WERI-Rb-1 (cell line): Measurements from ENCODE around the gene NUDT14.

Experiments used
- DNase-seq: peaks from one replicate; pipeline ENCODE4 v3.0.0-alpha.2; 2020
- H3K27ac ChIP-seq: fragments of 250-450 bp; sonication (Bioruptor Pico); 2 replicates; pipeline ENCODE4 v1.5.1; 2020; ENCODE audit warnings: mild to moderate bottlenecking, moderate library complexity
- H3K27me3 ChIP-seq: fragments of 250-450 bp; sonication (Bioruptor Pico); 2 replicates; pipeline ENCODE4 v1.5.1; 2021; ENCODE audit warnings: mild to moderate bottlenecking, low read depth, moderate library complexity; ENCODE audit not compliant: insufficient read depth, severe bottlenecking
- H3K36me3 ChIP-seq: fragments of 250-450 bp; sonication (Bioruptor Pico); 2 replicates; pipeline ENCODE4 v1.5.1; 2020; ENCODE audit warnings: mild to moderate bottlenecking, moderate library complexity
- H3K4me3 ChIP-seq: 2 replicates; pipeline ENCODE4 v1.5.1; 2011; ENCODE audit warnings: low read depth, mild to moderate bottlenecking, control low read depth, low read length
- H3K9me3 ChIP-seq: fragments of 250-450 bp; sonication (Bioruptor Pico); 2 replicates; pipeline ENCODE4 v1.5.1; 2021; ENCODE audit warnings: mild to moderate bottlenecking, moderate library complexity; ENCODE audit not compliant: severe bottlenecking
- CTCF ChIP-seq: IDR thresholded peaks from 2 replicates; pipeline ENCODE4 v1.5.1; 2011; ENCODE audit warnings: low read depth, mild to moderate bottlenecking, control low read depth, inconsistent platforms, low read length

NUDT14 gene

GRCh38 chr14:105135700-105136395 is 45.3 kb downstream of the NUDT14 start:
- H3K27me3 ChIP-seq, result no peaks in the 10 kb centered on the region
- DNase-seq, result no peak
- no peak overlapping the region for H3K4me3 ChIP-seq
- H3K27ac ChIP-seq, result no peak overlapping the region
- peaks cover 25% of the 10 kb centered on the region for H3K9me3 ChIP-seq
- H3K36me3 ChIP-seq, result peaks cover 13% of the 10 kb centered on the region
- TF ChIP-seq CTCF, result no peak

DNA sequence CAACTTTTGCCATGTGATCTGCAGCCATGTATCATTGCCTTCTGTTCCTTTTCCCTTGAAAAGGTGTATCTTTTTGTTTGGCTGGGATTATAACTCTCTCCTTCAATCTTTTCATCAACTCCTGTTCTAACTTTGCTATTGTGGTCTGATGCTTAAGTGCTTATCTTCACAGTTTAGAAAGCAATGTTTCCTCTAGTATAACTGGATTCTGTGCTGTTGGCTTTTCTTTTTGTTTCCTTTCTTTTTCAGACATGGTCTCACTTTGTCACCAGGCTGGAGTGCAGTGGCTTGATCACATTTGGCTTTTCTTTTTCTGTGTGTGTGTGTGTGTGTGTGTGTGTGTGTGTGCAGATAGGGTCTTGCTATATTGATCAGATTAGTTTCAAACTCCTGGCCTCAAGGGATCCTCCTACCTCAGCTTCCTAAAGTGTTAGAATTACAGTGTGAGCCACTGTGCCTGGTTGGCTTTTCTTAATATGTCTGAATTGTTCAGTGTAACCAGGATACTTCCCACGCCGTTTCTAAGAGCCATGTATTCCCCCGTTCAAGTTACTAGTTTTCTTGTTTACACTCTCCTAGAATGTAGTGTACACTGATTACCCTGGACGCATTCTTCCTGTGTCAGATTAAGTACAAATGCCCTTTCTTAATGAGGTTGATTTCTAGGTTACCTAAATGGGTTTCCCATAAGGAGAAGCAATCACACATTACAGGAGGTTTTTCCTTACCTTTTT is 48.0 kb downstream of the NUDT14 start:
- no peak overlapping the region for H3K27ac ChIP-seq

GRCh38 chr14:105131241-105131640 is 49.9 kb downstream of the NUDT14 start:
- no peak for TF ChIP-seq CTCF
- no peak for DNase-seq
- Histone ChIP-seq H3K27me3 (no peaks in the 10 kb centered on the region), H3K27ac (no peak overlapping the region), H3K9me3 (peaks cover 8% of the 10 kb centered on the region), H3K36me3 (no peaks in the 10 kb centered on the region), H3K4me3 (no peak overlapping the region)

More for the DNA sequence above, 48.0 kb downstream of the NUDT14 start:
- DNase-seq, result no peak
- no peaks in the 10 kb centered on the region for H3K36me3 ChIP-seq
- H3K27me3 ChIP-seq, result no peaks in the 10 kb centered on the region
- no peak overlapping the region for H3K4me3 ChIP-seq
- TF ChIP-seq CTCF, result no peak
- H3K9me3 ChIP-seq, result peaks cover 8% of the 10 kb centered on the region

DNA sequence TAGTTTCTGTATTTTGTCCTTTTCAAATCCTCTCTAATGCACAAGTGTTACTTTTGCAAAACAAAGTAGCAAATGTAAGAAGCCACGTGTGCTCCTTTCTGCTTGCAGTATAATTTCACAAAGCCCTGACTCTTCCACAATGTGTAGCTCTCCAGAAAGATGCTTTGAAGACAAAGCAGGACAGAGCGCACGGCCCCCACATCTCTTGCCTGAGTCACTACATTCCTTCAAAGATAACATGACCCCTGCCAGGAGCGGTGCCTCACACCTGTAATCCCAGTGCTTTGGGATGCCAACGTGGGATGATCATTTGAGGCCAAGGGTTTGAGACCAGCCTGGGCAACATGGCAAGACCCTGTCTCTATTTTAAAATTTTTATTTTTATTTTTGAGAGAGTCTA is 53.1 kb downstream of the NUDT14 start:
- Histone ChIP-seq H3K27me3 (no peaks in the 10 kb centered on the region), H3K27ac (no peak overlapping the region), H3K36me3 (no peaks in the 10 kb centered on the region), H3K4me3 (no peak overlapping the region), H3K9me3 (peaks cover 8% of the 10 kb centered on the region)
- no peak for TF ChIP-seq CTCF
- DNase-seq, result no peak

- Histone ChIP-seq H3K27ac (no peak overlapping the region), H3K9me3 (peaks cover 15% of the 10 kb centered on the region), H3K36me3 (no peaks in the 10 kb centered on the region), H3K27me3 (no peaks in the 10 kb centered on the region), H3K4me3 (no peak overlapping the region)
- DNase-seq, result no peak
- TF ChIP-seq CTCF, result no peak
Observed at GRCh38 chr14:105126981-105127329, 54.2 kb downstream of the NUDT14 start.
